Progenitor cell of endocrine pancreas (in vitro differentiated cells): ENCODE results near the gene RBPMS2. TPM values are rescaled to one million over a fixed set of nuclear protein-coding genes. Genes with fewer than 3 reads are reported as not detected.
A peak's percentile ranks its signal among the peaks of the same experiment; 100 is the strongest.

Source experiments
- DNase-seq: peaks from one replicate; pipeline ENCODE4 v3.0.0; 2021; ENCODE audit warnings: low spot score; ENCODE audit not compliant: unreplicated experiment
- H3K27ac Mint-ChIP-seq: 2 replicates; pipeline ENCODE4 v1.8.0; 2021; ENCODE audit warnings: mild to moderate bottlenecking, moderate library complexity, mixed read lengths
- H3K27me3 Mint-ChIP-seq: 2 replicates; pipeline ENCODE4 v1.8.0; 2021; ENCODE audit warnings: mixed read lengths
- H3K36me3 Mint-ChIP-seq: 2 replicates; pipeline ENCODE4 v1.8.0; 2022; ENCODE audit warnings: mixed read lengths; ENCODE audit not compliant: insufficient read depth
- H3K4me1 Mint-ChIP-seq: 2 replicates; pipeline ENCODE4 v1.8.0; 2021; ENCODE audit warnings: low read depth, mixed read lengths
- H3K4me3 Mint-ChIP-seq: 2 replicates; pipeline ENCODE4 v1.8.0; 2021; ENCODE audit warnings: low read depth, mild to moderate bottlenecking, moderate library complexity, mixed read lengths
- H3K9me3 Mint-ChIP-seq: 2 replicates; pipeline ENCODE4 v1.8.0; 2021; ENCODE audit warnings: low read depth, mixed read lengths
- CTCF ChIP-seq: fragments of 200-600 bp; sonication (generic); IDR thresholded peaks from one replicate; pipeline ENCODE4 v1.5.0; 2021; ENCODE audit warnings: antibody characterized with exemption, mild to moderate bottlenecking; ENCODE audit not compliant: unreplicated experiment
- total RNA-seq: library from RNA; stranded (reverse); gene quantifications from 2 replicates; pipeline ENCODE4 v1.2.1, GENCODE V29; 2021

The RBPMS2 gene
- total RNA-seq, 1 donor from 2014 or later = 39.8 TPM

DNA sequence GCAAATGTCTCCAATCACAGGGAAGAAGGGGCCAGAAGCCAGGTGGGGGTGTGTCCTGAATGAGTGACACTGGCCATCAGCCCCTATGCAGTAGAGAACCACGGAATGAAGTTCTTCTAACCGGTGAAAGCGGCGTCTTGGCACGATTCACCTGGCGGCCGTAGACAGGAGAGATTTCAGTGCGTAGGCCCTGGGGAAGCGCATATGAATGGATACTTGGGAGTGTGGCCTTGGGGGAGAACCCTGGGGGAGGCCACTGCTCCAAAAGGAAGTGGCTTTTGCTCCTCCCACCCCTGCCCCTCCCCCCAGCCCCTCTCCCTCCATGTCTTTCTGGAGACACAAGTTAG is 43.6 kb downstream of the RBPMS2 start:
- no peak overlapping the region for H3K27ac Mint-ChIP-seq
- H3K9me3 Mint-ChIP-seq = no peaks in the 10 kb centered on the region
- peaks cover 4% of the 10 kb centered on the region for H3K4me1 Mint-ChIP-seq
- no peak for DNase-seq
- H3K27me3 Mint-ChIP-seq = no peaks in the 10 kb centered on the region
- TF ChIP-seq CTCF = no peak
- H3K36me3 Mint-ChIP-seq = no peaks in the 10 kb centered on the region
- no peak overlapping the region for H3K4me3 Mint-ChIP-seq

- peaks cover 4% of the 10 kb centered on the region for H3K4me1 Mint-ChIP-seq
- no peak overlapping the region for H3K27ac Mint-ChIP-seq
- H3K4me3 Mint-ChIP-seq = no peak overlapping the region
- peak; percentile 93 for TF ChIP-seq CTCF
- H3K9me3 Mint-ChIP-seq = no peaks in the 10 kb centered on the region
- peak; percentile 84 for DNase-seq
- no peaks in the 10 kb centered on the region for H3K36me3 Mint-ChIP-seq
- H3K27me3 Mint-ChIP-seq = no peaks in the 10 kb centered on the region
Measured at GRCh38 chr15:64731012-64731804, 44.2 kb downstream of the RBPMS2 start.

GRCh38 chr15:64730151-64730550 is 45.2 kb downstream of the RBPMS2 start:
- no peak overlapping the region for H3K27ac Mint-ChIP-seq
- peaks cover 4% of the 10 kb centered on the region for H3K4me1 Mint-ChIP-seq
- H3K9me3 Mint-ChIP-seq = no peaks in the 10 kb centered on the region
- no peak overlapping the region for H3K4me3 Mint-ChIP-seq
- H3K27me3 Mint-ChIP-seq = no peaks in the 10 kb centered on the region
- no peak for TF ChIP-seq CTCF
- H3K36me3 Mint-ChIP-seq = no peaks in the 10 kb centered on the region
- DNase-seq = no peak

- Mint-ChIP-seq H3K4me1 (no peaks in the 10 kb centered on the region), H3K4me3 (no peak overlapping the region), H3K27ac (peak overlapping the region; percentile 65), H3K36me3 (peaks cover 13% of the 10 kb centered on the region), H3K27me3 (no peaks in the 10 kb centered on the region), H3K9me3 (no peaks in the 10 kb centered on the region)
- TF ChIP-seq CTCF = no peak
- no peak for DNase-seq
Measured at GRCh38 chr15:64720188-64720587, 55.2 kb downstream of the RBPMS2 start.

DNA sequence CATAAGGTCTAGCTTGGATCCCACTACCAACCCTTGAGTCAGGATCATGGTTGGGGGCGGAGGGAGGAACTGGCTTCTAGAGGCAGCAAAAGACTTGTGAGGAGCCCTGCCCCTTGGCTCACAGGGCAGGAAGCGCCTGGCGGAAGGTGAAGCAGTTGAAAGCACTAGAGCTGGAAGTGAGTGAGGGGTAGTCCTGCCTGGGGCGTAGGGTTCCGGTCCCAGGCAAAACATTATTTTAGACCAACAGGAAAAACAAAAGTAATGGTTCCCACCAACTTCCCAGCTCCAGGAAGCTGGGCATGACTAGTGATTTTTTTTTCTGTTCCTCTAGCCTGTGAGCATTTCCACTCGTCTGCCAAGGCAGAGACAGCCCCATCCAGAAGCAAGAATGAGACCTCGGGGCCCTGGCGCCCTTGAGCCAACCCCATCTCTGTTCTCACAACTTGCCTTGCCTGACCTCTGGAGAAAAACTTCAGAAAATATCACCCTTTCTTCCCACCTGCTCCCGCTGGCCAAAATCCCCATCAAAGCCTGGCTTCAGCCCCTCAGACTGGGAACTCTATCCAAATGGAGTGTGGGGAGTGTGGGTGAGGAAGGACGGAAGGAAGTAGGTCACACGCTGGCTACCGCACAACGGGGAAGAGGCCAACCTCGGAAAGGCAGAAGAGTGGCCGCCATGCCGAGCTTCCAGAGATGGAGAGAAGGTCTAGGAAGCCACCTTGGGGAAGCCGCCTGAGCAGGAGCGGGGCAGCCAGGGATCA is 57.5 kb downstream of the RBPMS2 start:
- no peak for DNase-seq
- TF ChIP-seq CTCF = no peak
- Mint-ChIP-seq H3K36me3 (peaks cover 16% of the 10 kb centered on the region), H3K4me1 (no peaks in the 10 kb centered on the region), H3K27me3 (no peaks in the 10 kb centered on the region), H3K27ac (no peak overlapping the region), H3K9me3 (no peaks in the 10 kb centered on the region), H3K4me3 (no peak overlapping the region)
